IMR-90 (cell line): ENCODE data around the gene EML4. TPM values are rescaled to one million over a fixed set of nuclear protein-coding genes. Genes with fewer than 3 reads are reported as not detected.
A peak's percentile ranks its signal among the peaks of the same experiment; 100 is the strongest.

Experiments
- ATAC-seq: fragments of 200-7000 bp; cut with Tn5 transposase; 2 replicates; pipeline ENCODE4 v1.9.1; 2020; ENCODE audit warnings: low read depth, mild to moderate bottlenecking, moderate library complexity
- BruUV-seq: library from RNA; stranded (reverse); fragments of 400-500 nt; replicated peaks from 2 replicates; lab custom pipeline; 2021; lab: Mats Ljungman, UMichigan
- CTCF ChIA-PET: fragments of 300-600 bp; formaldehyde crosslinking; extraction: SDS; loops from one replicate; lab custom pipeline; 2021; ENCODE audit warnings: antibody characterized with exemption; lab: Yijun Ruan, JAX
- POLR2A ChIA-PET: fragments of 300-600 bp; sonication (Branson Sonifier 250); formaldehyde crosslinking; loops from one replicate; lab custom pipeline; 2022; ENCODE audit warnings: antibody characterized with exemption; ENCODE audit not compliant: unreplicated experiment; lab: Charles Lee
- DNase-seq: peaks from one replicate; pipeline ENCODE4 v3.0.0; 2013
- H2AFZ ChIP-seq: replicated peaks from 2 replicates; pipeline ENCODE3; 2013; ENCODE audit warnings: low read length, mild to moderate bottlenecking; ENCODE audit not compliant: poor library complexity
- H2AK5ac ChIP-seq: 2 replicates; pipeline ENCODE4 v1.6.1; 2013; ENCODE audit warnings: low read depth, low read length, inconsistent platforms
- H2AK9ac ChIP-seq: replicated peaks from 2 replicates; pipeline ENCODE3; 2013; ENCODE audit warnings: mild to moderate bottlenecking, low read depth, low read length, moderate library complexity; ENCODE audit not compliant: poor library complexity
- H2BK120ac ChIP-seq: 2 replicates; pipeline ENCODE4 v1.6.1; 2013; ENCODE audit warnings: low read depth, low read length, inconsistent platforms
- H2BK15ac ChIP-seq: 3 replicates; pipeline ENCODE4 v1.6.1; 2013; ENCODE audit warnings: low read depth, low read length, inconsistent platforms
- H2BK20ac ChIP-seq: 2 replicates; pipeline ENCODE4 v1.6.1; 2013; ENCODE audit warnings: low read depth, mild to moderate bottlenecking, inconsistent platforms, low read length, moderate library complexity
- H2BK5ac ChIP-seq: 2 replicates; pipeline ENCODE4 v1.6.1; 2013; ENCODE audit warnings: mild to moderate bottlenecking, low read depth, low read length, inconsistent platforms; ENCODE audit not compliant: poor library complexity, severe bottlenecking
- H3K14ac ChIP-seq: replicated peaks from 2 replicates; pipeline ENCODE4 v1.6.1; 2013; ENCODE audit warnings: low read depth, low read length, inconsistent platforms
- H3K18ac ChIP-seq: 2 replicates; pipeline ENCODE4 v1.6.1; 2013; ENCODE audit warnings: low read depth, low read length, control low read depth
- H3K23ac ChIP-seq: 2 replicates; pipeline ENCODE4 v1.6.1; 2013; ENCODE audit warnings: low read depth, low read length, inconsistent platforms
- H3K27ac ChIP-seq: 2 replicates; pipeline ENCODE4 v1.5.1; 2013; ENCODE audit warnings: mild to moderate bottlenecking, control low read depth, low read length; ENCODE audit not compliant: insufficient read depth
- H3K27me3 ChIP-seq: 2 replicates; pipeline ENCODE4 v1.6.1; 2013; ENCODE audit warnings: low read length; ENCODE audit not compliant: control insufficient read depth, insufficient read depth
- H3K36me3 ChIP-seq: 2 replicates; pipeline ENCODE4 v1.6.1; 2013; ENCODE audit warnings: low read length, mixed read lengths; ENCODE audit not compliant: control insufficient read depth, insufficient read depth
- H3K4ac ChIP-seq: 2 replicates; pipeline ENCODE4 v1.6.1; 2013; ENCODE audit warnings: low read depth, low read length, inconsistent platforms
- H3K4me1 ChIP-seq: 2 replicates; pipeline ENCODE4 v1.6.1; 2013; ENCODE audit warnings: low read length, mixed read lengths; ENCODE audit not compliant: control insufficient read depth, insufficient read depth
- H3K4me2 ChIP-seq: 2 replicates; pipeline ENCODE4 v1.6.1; 2013; ENCODE audit warnings: low read depth, mild to moderate bottlenecking, control low read depth, low read length, moderate library complexity
- H3K4me3 ChIP-seq: 2 replicates; pipeline ENCODE4 v1.5.1; 2013; ENCODE audit warnings: low read depth, mild to moderate bottlenecking, control low read depth, low read length, moderate library complexity; ENCODE audit not compliant: insufficient read depth
- H3K56ac ChIP-seq: 2 replicates; pipeline ENCODE4 v1.6.1; 2013; ENCODE audit warnings: low read length, inconsistent platforms; ENCODE audit not compliant: insufficient read depth; ENCODE audit errors: extremely low read depth
- H3K79me1 ChIP-seq, 2 experiments: 2 replicates each; pipeline ENCODE4 v1.6.1; 2013; ENCODE audit warnings: low read length in 2 of 2, inconsistent platforms in 1 of 2, low read depth in 1 of 2
- H3K9ac ChIP-seq: 2 replicates; pipeline ENCODE4 v1.6.1; 2013; ENCODE audit warnings: low read depth, low read length, control low read depth
- H3K9me1 ChIP-seq: 2 replicates; pipeline ENCODE4 v1.6.1; 2013; ENCODE audit warnings: low read length, inconsistent platforms; ENCODE audit not compliant: insufficient read depth
- H3K9me3 ChIP-seq: 2 replicates; pipeline ENCODE4 v1.6.1; 2013; ENCODE audit warnings: low read length; ENCODE audit not compliant: control insufficient read depth, insufficient read depth
- H4K20me1 ChIP-seq: 2 replicates; pipeline ENCODE4 v1.6.1; 2013; ENCODE audit warnings: low read length, inconsistent platforms; ENCODE audit not compliant: insufficient read depth
- H4K5ac ChIP-seq: 2 replicates; pipeline ENCODE4 v1.6.1; 2013; ENCODE audit warnings: mild to moderate bottlenecking, low read depth, low read length, control low read depth
- H4K8ac ChIP-seq, 2 experiments: 2 replicates each; pipeline ENCODE4 v1.6.1; 2013; ENCODE audit warnings: low read depth in 2 of 2, low read length in 2 of 2, control low read depth in 1 of 2, inconsistent platforms in 1 of 2
- H4K91ac ChIP-seq: 2 replicates; pipeline ENCODE4 v1.6.1; 2013; ENCODE audit warnings: low read depth, low read length, inconsistent platforms; ENCODE audit not compliant: insufficient read depth
- BHLHE40 ChIP-seq: fragments of 150-350 bp; IDR thresholded peaks from 2 replicates; pipeline ENCODE4 v1.6.1; 2016; ENCODE audit warnings: mild to moderate bottlenecking, low read depth, low read length
- CEBPB ChIP-seq: IDR thresholded peaks from 2 replicates; pipeline ENCODE4 v1.6.1; 2012; ENCODE audit warnings: low read depth, low read length, improper control_type of control experiment
- MAFK ChIP-seq: IDR thresholded peaks from 2 replicates; pipeline ENCODE4 v1.6.1; 2012; ENCODE audit warnings: low read depth, low read length, improper control_type of control experiment
- NFE2L2 ChIP-seq: fragments of 150-350 bp; IDR thresholded peaks from 2 replicates; pipeline ENCODE4 v1.6.1; 2016; ENCODE audit warnings: low read depth, mild to moderate bottlenecking, low read length
- POLR2A ChIP-seq: IDR thresholded peaks from 2 replicates; pipeline ENCODE4 v1.6.1; 2012; ENCODE audit warnings: mild to moderate bottlenecking, low read depth, low read length
- RCOR1 ChIP-seq: IDR thresholded peaks from 2 replicates; pipeline ENCODE4 v1.6.1; 2012; ENCODE audit warnings: mild to moderate bottlenecking, low read length, improper control_type of control experiment; ENCODE audit not compliant: insufficient replicate concordance
- RFX5 ChIP-seq: IDR thresholded peaks from 2 replicates; pipeline ENCODE4 v1.8.0; 2012; ENCODE audit warnings: low read depth, mild to moderate bottlenecking, low read length, moderate library complexity
- SMC3 ChIP-seq: fragments of 150-350 bp; IDR thresholded peaks from 2 replicates; pipeline ENCODE4 v1.6.1; 2016; ENCODE audit warnings: low read depth, mild to moderate bottlenecking, antibody characterized with exemption, low read length, moderate library complexity
- WGBS, 2 experiments: methylation state at CpG; one replicate each; pipeline versions ENCODE4 v1.1.5 to v1.1.7; 2013; ENCODE audit warnings: missing lambda C conversion rate in 2 of 2; ENCODE audit not compliant: insufficient read length in 1 of 2; ENCODE audit errors: extremely low coverage in 2 of 2; 5-methylcytosine and 5-hydroxymethylcytosine counted together
- dilution Hi-C: fragments of 300-500 bp; cut with HindIII; formaldehyde crosslinking; loops from one replicate; pipeline ENCODE4 v1.14.3; 2018; ENCODE audit warnings: low sequenced_read_pairs; ENCODE audit not compliant: unreplicated experiment
- in situ Hi-C: fragments of 300-500 bp; cut with MboI; formaldehyde crosslinking; loops from 3 replicates; pipeline ENCODE4 v1.14.3; 2019; ENCODE audit warnings: low sequenced_read_pairs, inconsistent platforms, mixed read lengths
- intact Hi-C: fragments of 100-400 bp; cut with micrococcal nuclease; formaldehyde crosslinking; loops from 2 replicates; pipeline ENCODE4 v1.10.0; 2022
- polyA plus RNA-seq, 3 experiments: library from polyadenylated mRNA; depleted of rRNA; stranded (reverse); fragments of >200 nt; gene quantifications; 2 replicates each; pipeline ENCODE4 v1.2.3, GENCODE V29; 2012; ENCODE audit warnings: low replicate concordance in 1 of 3
- total RNA-seq: library from RNA; depleted of rRNA; stranded (reverse); fragments of >200 nt; gene quantifications from 2 replicates; pipeline ENCODE4 v1.2.3, GENCODE V29; 2012
- TF ChIP-seq, protein P1 (sequence below): fragments of 150-350 bp; IDR thresholded peaks from 2 replicates; pipeline ENCODE4 v1.6.1; 2017; ENCODE audit warnings: mild to moderate bottlenecking, antibody characterized with exemption, low read length, low read depth
- TF ChIP-seq, protein P2 (sequence below): conservative IDR thresholded peaks from 2 replicates; pipeline ENCODE4 v1.5.1; 2012; ENCODE audit warnings: mild to moderate bottlenecking, low read depth, low read length, improper control_type of control experiment

Gene EML4
- total and polyA plus RNA-seq, 2 of the 4 experiments (the other 2 are of a cell fraction): 29.7 to 73.7 TPM

DNA sequence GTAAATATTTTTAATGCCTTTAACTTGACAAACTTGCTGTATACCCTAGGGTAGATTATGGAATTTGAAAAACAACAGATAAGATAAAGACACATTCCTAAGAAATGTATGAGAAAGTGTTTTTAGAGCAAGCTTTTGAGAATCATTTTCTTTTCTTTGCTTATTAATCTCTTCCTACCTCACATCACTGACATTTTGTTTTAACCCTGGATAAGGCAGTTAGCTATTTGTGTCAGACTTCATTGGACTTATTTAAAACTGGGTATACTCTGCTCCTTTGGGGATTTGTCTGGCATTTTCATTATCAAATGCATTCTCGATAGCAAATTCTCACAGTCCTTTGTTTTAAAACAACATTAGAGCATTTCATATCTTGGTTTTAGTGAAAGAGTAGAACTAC lies 17.2 kb downstream of the EML4 start:
- dilution Hi-C loops (no loop called here), intact Hi-C loops (loop anchor here (2.0 kb wide), 1 partner anchor 14 kb away; no protein-coding TSS in a partner anchor), in situ Hi-C loops (no loop called here)
- peak overlapping the region; percentile 26; the same call in 1 of the 2 replicates for H3K9ac ChIP-seq
- H2AFZ ChIP-seq: no peak overlapping the region
- H4K8ac ChIP-seq: no peak overlapping the region; a peak in 1 of 4 replicates
- no peak overlapping the region for H4K5ac ChIP-seq
- no peak overlapping the region for H3K23ac ChIP-seq
- H2BK5ac ChIP-seq: peak overlapping the region; percentile 25
- peaks cover 20 to 70% of the 10 kb centered on the region in 2 experiments for H3K79me1 ChIP-seq
- no peak overlapping the region for H2BK20ac ChIP-seq
- peaks cover 8% of the 10 kb centered on the region; the same call in 1 of the 2 replicates for H4K20me1 ChIP-seq
- H3K4me3 ChIP-seq: no peak overlapping the region
- no peak overlapping the region for H2AK5ac ChIP-seq
- DNase-seq: no peak
- peak overlapping the region; percentile 77 for H3K4me2 ChIP-seq
- H3K18ac ChIP-seq: peak overlapping the region; percentile 56; the same call in 1 of the 2 replicates
- H3K4me1 ChIP-seq: peaks cover 19% of the 10 kb centered on the region
- no peak for TF ChIP-seq CEBPB
- no peak for TF ChIP-seq SMC3
- TF ChIP-seq NFE2L2: no peak
- TF ChIP-seq BHLHE40: no peak
- TF ChIP-seq, protein P1, sequence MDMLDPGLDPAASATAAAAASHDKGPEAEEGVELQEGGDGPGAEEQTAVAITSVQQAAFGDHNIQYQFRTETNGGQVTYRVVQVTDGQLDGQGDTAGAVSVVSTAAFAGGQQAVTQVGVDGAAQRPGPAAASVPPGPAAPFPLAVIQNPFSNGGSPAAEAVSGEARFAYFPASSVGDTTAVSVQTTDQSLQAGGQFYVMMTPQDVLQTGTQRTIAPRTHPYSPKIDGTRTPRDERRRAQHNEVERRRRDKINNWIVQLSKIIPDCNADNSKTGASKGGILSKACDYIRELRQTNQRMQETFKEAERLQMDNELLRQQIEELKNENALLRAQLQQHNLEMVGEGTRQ: no peak
- TF ChIP-seq, protein P2, sequence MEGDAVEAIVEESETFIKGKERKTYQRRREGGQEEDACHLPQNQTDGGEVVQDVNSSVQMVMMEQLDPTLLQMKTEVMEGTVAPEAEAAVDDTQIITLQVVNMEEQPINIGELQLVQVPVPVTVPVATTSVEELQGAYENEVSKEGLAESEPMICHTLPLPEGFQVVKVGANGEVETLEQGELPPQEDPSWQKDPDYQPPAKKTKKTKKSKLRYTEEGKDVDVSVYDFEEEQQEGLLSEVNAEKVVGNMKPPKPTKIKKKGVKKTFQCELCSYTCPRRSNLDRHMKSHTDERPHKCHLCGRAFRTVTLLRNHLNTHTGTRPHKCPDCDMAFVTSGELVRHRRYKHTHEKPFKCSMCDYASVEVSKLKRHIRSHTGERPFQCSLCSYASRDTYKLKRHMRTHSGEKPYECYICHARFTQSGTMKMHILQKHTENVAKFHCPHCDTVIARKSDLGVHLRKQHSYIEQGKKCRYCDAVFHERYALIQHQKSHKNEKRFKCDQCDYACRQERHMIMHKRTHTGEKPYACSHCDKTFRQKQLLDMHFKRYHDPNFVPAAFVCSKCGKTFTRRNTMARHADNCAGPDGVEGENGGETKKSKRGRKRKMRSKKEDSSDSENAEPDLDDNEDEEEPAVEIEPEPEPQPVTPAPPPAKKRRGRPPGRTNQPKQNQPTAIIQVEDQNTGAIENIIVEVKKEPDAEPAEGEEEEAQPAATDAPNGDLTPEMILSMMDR: no peak
- TF ChIP-seq RCOR1: no peak
- no peak for TF ChIP-seq MAFK
- TF ChIP-seq POLR2A: no peak
- TF ChIP-seq RFX5: no peak
- no peak overlapping the region for H3K14ac ChIP-seq
- no peak overlapping the region for H3K27ac ChIP-seq
- ChIA-PET CTCF (no interaction called here), POLR2A (no interaction called here)
- peak; percentile 55 for ATAC-seq
- no peaks in the 10 kb centered on the region for H3K36me3 ChIP-seq
- no peak overlapping the region for H4K91ac ChIP-seq
- no peaks in the 10 kb centered on the region for H3K27me3 ChIP-seq
- H2BK15ac ChIP-seq: no peak overlapping the region
- H2AK9ac ChIP-seq: no peak overlapping the region
- no peak overlapping the region for H2BK120ac ChIP-seq
- no TSS peak for BruUV-seq
- H3K56ac ChIP-seq: no peak overlapping the region
- H3K4ac ChIP-seq: no peak overlapping the region
- H3K9me1 ChIP-seq: peaks cover 4% of the 10 kb centered on the region; the same call in 1 of the 2 replicates
- WGBS, 2 experiments: no CpG with 5 or more reads among the region's 1 CpG
- H3K9me3 ChIP-seq: no peaks in the 10 kb centered on the region
